ENCODE measurements around the gene NIN. TPM values are rescaled to one million over a fixed set of nuclear protein-coding genes. Genes with fewer than 3 reads are reported as not detected.

NIN gene
- polyA plus RNA-seq, 1 donor from 2014 or later = 47.6 TPM

GRCh38 chr14:50813544-50813863, 17.5 kb downstream of the NIN start:
- H3K27ac ChIP-seq (ENCODE audit: low read length) = no peak overlapping the region
- no peak for TF ChIP-seq TAF1 (IDR thresholded peaks at IDR 0.05; ENCODE audit: low read depth)
- no peak for TF ChIP-seq EP300 (conservative IDR thresholded peaks at IDR 0.05; ENCODE audit: poor library complexity, severe bottlenecking)
- TF ChIP-seq CTCF (IDR thresholded peaks at IDR 0.05; ENCODE audit: poor library complexity, severe bottlenecking) = no peak
- no peak for TF ChIP-seq SMC3 (conservative IDR thresholded peaks at IDR 0.05; ENCODE audit: poor library complexity)
- TF ChIP-seq MXI1 (conservative IDR thresholded peaks at IDR 0.05; ENCODE audit: poor library complexity, severe bottlenecking) = no peak
- no peak for TF ChIP-seq REST (IDR thresholded peaks at IDR 0.05; ENCODE audit: borderline replicate concordance)
- no peak for TF ChIP-seq POLR2AphosphoS5 (IDR thresholded peaks at IDR 0.05)
- TF ChIP-seq RAD21 (conservative IDR thresholded peaks at IDR 0.05) = no peak
- no peak overlapping the region for H3K4me3 ChIP-seq (ENCODE audit: low read length)
- peaks cover 3% of the 10 kb centered on the region for H3K36me3 ChIP-seq (ENCODE audit: insufficient read depth, low read length)
- H3K4me2 ChIP-seq (ENCODE audit: low read length) = no peak overlapping the region
- no peaks in the 10 kb centered on the region for H3K27me3 ChIP-seq (ENCODE audit: insufficient read depth, low read depth, low read length)
- no peaks in the 10 kb centered on the region for H3K9me3 ChIP-seq (ENCODE audit: low read length)
- no peaks in the 10 kb centered on the region for H4K20me1 ChIP-seq (ENCODE audit: insufficient read depth)
- no peak overlapping the region for H2AFZ ChIP-seq (ENCODE audit: low read depth, low read length)
- no peak overlapping the region for H3K9ac ChIP-seq (ENCODE audit: low read length)
- peaks cover 3% of the 10 kb centered on the region for H3F3A ChIP-seq (ENCODE audit: insufficient read depth, low read length, poor library complexity, severe bottlenecking)
- H3K9me2 ChIP-seq (ENCODE audit: insufficient read depth, low read length) = no peaks in the 10 kb centered on the region
- H3K79me2 ChIP-seq (replicated peaks; ENCODE audit: insufficient read depth, low read length) = peaks cover 79% of the 10 kb centered on the region

GRCh38 chr14:50812856-50813543, 18.0 kb downstream of the NIN start:
- Histone ChIP-seq H3K9me2 (ENCODE audit: insufficient read depth, low read length) (no peaks in the 10 kb centered on the region), H3K79me2 (replicated peaks; ENCODE audit: insufficient read depth, low read length) (peaks cover 80% of the 10 kb centered on the region), H3K4me2 (ENCODE audit: low read length) (no peak overlapping the region), H3F3A (ENCODE audit: insufficient read depth, low read length, poor library complexity, severe bottlenecking) (peaks cover 3% of the 10 kb centered on the region), H4K20me1 (ENCODE audit: insufficient read depth) (no peaks in the 10 kb centered on the region), H3K4me3 (ENCODE audit: low read length) (no peak overlapping the region), H3K36me3 (ENCODE audit: insufficient read depth, low read length) (peaks cover 3% of the 10 kb centered on the region), H3K9me3 (ENCODE audit: low read length) (no peaks in the 10 kb centered on the region), H3K27ac (ENCODE audit: low read length) (no peak overlapping the region), H2AFZ (ENCODE audit: low read depth, low read length) (no peak overlapping the region), H3K27me3 (ENCODE audit: insufficient read depth, low read depth, low read length) (no peaks in the 10 kb centered on the region), H3K9ac (ENCODE audit: low read length) (no peak overlapping the region)
- TF ChIP-seq POLR2AphosphoS5 (IDR thresholded peaks at IDR 0.05) = no peak
- no peak for TF ChIP-seq MXI1 (conservative IDR thresholded peaks at IDR 0.05; ENCODE audit: poor library complexity, severe bottlenecking)
- TF ChIP-seq CTCF (IDR thresholded peaks at IDR 0.05; ENCODE audit: poor library complexity, severe bottlenecking) = no peak
- TF ChIP-seq SMC3 (conservative IDR thresholded peaks at IDR 0.05; ENCODE audit: poor library complexity) = no peak
- no peak for TF ChIP-seq EZH2 (IDR thresholded peaks at IDR 0.05; ENCODE audit: borderline replicate concordance, insufficient read depth, low read length, poor library complexity, severe bottlenecking)
